LHCN-M2 (cell line): ENCODE results near the gene NPIPA3. TPM values are rescaled to one million over a fixed set of nuclear protein-coding genes. Genes with fewer than 3 reads are reported as not detected.
A peak's percentile ranks its signal among the peaks of the same experiment; 100 is the strongest.
"Not testable (repeated sequence)": the region's sequence is repeated elsewhere in the genome, so short reads cannot be mapped to it uniquely, and the experiment has no call there.

Source experiments
- DNase-seq: peaks from one replicate; pipeline ENCODE4 v3.0.0-alpha.2; 2012; ENCODE audit warnings: low read depth
- polyA plus RNA-seq: library from polyadenylated mRNA; unstranded; fragments of >200 nt; gene quantifications from one replicate; pipeline ENCODE4 v1.2.1, GENCODE V29; 2012; ENCODE audit warnings: missing spikeins
- total RNA-seq: library from RNA; depleted of rRNA; stranded (reverse); fragments of >200 nt; gene quantifications from 2 replicates; pipeline ENCODE4 v1.2.3, GENCODE V29; 2014; rRNA removed

The NPIPA3 gene
- total RNA-seq: 0.29 and 0.58 TPM in 2 replicates
- polyA plus RNA-seq: 0.69 TPM

DNA sequence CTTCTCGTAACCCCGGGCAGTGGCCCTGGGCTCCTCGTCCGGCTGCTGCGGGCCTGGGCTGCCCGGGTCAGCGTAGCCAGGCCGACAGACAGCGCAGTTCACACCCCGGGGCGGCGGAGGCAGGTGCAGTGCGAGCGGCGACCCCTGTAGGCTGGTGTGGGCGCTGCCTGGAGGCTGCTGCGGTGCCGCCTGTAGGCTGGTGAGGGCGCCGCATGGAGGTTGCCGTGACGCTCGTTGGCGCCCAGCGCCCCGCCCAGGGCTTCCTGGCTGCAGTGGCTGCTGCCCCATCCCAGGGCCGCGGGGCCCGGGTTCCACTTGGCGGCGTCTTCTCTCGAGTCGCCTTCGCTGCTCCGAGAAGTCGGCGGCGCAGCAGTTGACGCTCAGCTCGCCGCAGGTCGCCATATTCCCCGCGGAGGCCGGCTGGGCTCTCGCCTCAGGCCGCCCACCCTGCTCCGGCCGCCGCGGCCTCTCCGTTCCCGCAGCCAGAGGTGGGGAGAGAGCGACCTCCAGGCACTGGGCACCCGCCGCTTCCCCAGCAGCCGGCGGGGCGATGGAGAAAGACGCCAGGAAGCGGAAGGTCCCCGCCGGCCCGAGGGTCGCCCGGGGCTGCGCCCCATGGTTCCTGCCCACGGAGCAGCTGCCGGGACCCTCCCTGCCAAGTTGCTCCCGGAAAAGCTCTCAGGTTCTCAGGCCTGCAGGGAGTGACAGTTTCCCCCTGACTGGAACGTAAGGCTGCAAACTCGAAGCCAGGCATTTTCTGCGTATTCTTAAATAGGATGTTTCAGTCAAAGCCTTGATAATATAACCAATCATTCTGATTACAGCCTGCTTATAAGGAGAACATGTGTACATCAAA, at the start of gene NPIPA3:
Gene NPIPA3, plus strand, starts transcription at position 256 of the 856 bp plus-strand sequence. CDS start 5,533 bp downstream, outside the sequence.
- not testable (repeated sequence) for DNase-seq

DNA sequence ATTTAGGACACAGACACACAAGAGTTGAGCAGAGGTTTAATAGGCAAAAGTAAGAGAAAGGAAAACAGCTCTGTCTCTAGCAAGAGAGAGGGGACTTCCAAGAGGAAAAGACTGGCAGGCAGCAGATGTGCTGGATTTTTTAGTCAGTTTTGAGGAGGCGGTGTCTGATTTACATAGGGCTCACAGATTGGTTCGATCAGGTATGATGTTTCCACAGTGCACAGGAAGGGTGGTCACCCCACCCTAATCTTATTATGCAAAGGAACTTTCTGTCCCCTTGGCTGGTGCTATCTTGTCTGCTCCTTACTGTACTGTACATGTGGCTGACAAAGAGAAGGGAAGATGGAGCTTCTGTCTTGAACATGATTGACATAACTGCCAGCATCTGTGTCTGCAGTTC, 45.1 kb upstream of the NPIPA3 start:
- DNase-seq: peak; percentile 72

DNA sequence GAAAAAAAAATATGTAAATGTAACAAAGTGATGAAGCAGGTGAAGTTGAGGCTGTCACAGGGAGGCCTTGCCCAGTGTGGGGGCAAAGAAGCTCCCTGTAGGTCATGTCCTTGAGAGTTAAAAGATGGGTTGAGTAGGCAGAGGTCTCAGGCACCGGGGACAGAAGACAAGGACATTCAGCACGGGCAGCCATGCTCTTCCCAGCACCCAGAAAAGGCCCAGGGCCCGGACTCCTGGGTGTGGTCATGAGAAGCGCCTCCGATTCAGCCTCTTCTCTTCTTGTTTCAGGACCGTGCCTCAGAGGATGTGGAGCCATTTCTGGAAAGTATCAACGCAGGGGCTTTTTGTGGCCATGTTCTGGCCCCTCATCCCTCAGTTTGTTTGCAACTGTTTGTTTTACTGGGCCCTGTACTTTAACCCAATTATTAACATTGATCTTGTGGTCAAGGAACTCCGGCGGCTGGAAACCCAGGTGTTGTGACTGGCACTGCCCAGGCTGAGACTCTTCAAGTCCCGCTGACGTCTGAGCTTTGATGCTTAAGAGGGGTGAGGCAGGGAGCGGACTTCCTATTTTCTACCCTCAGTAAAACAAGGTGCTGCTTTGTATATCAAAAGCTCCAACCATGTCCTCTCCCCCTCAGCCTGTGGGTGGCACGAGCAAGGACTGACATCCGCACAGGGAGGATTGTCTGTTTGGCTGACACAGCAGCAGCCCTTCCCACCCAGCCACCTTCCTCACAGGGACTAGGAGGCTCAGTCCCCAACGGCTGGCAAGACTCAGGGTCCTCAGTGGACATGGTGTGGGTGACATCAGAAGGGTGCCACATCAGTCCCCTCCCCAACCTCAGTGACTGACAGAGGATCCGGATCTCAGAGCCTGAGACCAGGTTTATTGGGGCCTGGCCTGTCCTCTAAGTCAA, 35.6 kb upstream of the NPIPA3 start:
- DNase-seq: no peak

DNA sequence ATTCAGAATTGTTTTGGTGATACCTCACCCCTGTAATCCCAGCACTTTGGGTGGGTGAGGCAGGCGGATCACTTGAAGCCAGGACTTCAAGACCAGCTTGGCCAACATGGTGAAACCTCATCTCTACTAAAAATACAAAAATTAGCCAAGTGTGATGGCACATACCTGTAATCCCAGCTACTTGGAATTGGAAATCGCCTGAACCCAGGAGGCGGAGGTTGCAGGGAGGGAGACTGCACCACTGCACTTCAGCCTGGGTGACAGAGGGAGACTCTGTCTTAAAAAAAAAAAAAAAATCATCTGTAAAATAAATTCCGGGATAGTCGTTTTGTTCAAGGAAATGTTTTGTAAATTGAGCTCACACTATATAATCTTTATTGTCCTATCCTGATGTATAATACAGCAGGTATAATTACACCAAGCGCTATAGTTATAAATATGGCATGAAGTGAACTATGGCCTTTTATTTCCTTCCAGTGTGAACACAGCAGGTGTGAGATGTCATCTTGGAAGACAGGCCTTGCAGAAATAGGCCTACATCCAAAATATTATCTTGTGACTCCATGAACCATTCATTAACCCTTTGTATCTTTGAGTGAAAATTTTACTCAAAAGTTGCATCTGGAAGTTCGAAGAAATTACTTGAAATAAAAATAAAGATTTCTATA, 34.5 kb upstream of the NPIPA3 start:
- no peak for DNase-seq

DNA sequence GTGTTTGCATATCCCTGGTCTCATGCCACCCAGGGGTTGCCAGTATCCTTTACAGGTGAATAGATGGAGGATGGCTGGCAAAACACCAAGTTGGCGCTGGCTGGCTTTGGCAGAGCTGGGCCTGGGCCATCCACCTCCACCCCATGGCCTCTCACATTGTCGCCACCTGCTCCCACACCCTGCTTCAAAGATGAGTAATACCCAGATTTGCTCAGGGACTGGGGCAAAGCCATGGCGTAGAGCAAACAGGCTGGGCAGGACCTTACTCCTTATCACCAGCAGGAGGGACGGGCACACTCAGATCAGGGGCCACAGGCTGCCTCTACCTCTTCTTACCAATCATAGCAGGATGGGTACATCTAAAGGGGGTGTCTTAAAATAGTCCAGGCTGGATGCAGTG, 33.4 kb upstream of the NPIPA3 start:
- DNase-seq: no peak

DNA sequence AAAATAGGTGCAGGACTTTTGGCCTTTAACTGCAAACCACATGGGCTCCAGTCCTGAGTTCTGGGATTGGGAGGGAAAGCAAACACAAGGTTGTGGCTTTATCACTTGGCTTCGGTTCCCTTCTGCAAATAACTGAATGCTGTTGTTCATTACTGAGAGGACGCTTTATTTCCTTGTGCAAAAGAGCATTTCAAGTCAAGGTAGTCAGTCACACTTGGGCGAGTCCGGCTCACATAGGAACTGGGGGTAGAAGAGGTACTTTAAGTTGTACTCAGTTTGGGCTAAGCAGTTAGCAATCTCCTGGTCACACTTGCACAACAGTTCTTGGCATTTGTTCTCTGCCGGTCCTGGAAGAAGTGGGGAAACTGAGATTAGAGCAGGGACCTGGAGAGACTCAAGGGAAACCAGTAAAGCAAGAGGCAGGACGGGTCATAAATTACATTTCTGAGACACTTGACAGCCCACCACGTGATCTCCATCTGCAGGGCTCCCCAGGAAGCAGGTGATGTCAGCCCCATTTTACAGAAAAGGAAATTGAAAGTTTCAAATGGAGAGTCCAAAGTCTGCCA, 30.7 kb upstream of the NPIPA3 start:
- DNase-seq: no peak

DNA sequence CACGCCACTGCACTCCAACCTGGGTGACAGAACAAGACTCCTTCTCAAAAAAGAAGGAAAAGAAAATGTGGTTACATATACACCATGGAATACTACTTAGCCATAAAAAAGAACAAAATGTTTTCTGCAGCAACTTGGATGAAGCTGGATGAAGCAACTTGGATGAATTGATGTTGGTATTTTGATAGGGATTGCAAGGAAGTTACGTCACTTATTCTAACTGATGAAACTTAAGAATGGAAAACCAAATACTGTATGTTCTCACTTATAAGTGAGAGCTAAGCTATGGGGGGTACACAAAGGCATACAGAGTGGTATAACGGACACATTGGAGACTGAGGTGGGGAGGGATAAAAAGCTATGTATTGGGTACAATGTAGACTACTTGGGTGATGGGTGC, 26.6 kb upstream of the NPIPA3 start:
- DNase-seq: no peak

DNA sequence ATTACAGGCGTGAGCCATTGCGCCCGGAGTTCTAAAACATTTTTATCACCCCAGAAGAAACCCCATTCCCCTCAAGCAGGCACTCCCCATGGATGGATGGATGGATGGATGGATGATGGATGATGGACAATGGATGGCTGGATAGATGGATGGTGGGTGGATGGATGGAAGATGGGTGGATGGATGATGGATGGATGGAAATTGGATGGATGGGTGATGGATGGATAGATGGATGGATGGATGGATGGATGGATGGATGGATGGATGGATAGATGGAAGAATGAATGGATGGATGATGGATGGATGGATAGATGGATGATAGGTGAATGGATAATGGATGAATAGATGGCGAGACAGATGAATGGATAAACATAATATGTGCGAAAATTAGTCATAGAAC, 25.6 kb upstream of the NPIPA3 start:
- no peak for DNase-seq

DNA sequence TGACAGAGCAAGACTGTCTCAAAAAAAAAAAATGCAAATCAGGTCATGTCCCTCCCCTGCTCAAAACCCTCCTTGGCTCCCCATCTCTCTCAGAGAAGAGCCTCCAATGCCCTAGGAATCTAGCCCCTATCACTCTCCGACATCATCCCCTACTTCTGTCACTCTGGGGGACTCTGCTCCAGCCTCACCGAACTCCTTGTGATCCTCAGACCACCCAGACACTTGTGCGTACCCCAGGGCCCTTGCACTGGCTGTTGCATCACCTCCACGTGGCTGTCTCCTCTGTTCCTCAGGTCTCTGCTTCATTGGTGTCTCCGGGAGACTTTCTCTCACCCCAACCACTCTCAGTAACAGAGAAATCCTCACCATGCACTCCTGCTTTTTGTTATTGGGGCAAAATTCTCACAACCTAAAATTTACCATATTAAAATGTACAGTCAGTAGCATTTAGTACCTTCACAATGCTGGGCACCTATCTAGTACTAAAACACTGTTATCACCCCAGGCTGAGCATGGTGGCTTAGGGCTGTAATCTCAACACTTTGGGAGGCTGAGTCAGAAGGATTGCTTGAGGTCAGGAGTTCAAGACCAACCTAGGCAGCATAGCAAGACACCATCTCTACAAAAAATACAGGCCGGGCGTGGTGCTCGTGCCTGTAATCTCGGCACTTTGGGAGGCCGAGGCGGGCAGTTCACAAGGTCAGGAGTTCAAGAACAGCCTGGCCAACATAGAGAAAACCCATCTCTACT, 24.3 kb upstream of the NPIPA3 start:
- DNase-seq: no peak

DNA sequence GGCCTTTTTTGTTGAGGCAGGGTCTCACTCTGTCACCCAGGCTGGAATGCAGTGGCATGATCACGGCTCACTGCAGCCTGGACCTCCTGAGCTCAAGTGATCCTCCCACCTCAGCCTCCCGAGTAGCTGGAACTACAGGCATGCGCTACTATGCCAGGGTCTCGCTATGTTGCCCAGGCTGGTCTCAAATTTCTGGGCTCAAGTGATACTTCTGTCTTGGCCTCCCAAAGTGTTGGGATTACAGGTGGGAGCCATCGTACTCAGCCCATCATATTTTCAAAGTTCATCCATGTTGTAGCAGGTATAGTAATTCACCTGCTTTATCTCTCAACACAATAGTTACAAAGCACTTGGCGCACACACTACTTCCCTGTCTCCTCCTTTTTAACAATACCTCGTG, 22.8 kb upstream of the NPIPA3 start:
- DNase-seq: not testable (repeated sequence)

DNA sequence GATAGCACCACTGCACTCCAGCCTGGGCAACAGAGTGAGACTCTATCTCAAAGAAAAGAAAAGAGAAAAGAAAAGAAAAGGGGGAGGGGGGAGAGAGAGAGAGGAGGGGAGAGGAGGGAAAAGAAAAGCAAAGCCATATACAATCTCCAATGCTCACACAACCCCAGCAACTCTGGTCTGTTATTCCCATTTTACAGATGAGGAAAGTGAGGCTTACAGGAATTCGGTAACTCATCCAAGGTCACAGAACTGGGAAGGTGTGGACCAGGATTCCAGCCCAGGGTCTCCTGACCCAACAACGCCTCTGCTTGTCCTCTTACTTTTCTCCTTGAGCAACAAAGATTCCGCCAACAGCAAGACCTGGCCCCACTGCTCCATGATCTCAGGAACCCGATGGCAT, 22.1 kb upstream of the NPIPA3 start:
- no peak for DNase-seq

DNA sequence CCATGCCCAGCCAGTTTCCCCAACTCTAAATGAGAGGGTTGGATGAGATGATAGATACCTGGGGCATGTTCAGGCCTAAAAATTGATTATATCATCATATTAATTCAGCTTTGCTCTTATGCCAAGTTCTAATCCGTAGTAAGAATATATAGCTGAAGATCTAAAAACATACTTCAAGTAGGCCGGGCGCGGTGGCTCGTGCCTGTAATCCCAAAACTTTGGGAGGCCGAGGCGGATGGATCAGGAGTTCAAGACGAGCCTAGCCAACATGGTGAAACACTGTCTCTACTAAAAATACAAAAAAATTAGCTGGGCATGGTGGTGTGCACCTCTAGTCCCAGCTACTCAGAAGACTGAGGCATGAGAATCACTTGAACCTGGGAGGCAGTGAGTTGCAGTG, 21.1 kb upstream of the NPIPA3 start:
- no peak for DNase-seq

DNA sequence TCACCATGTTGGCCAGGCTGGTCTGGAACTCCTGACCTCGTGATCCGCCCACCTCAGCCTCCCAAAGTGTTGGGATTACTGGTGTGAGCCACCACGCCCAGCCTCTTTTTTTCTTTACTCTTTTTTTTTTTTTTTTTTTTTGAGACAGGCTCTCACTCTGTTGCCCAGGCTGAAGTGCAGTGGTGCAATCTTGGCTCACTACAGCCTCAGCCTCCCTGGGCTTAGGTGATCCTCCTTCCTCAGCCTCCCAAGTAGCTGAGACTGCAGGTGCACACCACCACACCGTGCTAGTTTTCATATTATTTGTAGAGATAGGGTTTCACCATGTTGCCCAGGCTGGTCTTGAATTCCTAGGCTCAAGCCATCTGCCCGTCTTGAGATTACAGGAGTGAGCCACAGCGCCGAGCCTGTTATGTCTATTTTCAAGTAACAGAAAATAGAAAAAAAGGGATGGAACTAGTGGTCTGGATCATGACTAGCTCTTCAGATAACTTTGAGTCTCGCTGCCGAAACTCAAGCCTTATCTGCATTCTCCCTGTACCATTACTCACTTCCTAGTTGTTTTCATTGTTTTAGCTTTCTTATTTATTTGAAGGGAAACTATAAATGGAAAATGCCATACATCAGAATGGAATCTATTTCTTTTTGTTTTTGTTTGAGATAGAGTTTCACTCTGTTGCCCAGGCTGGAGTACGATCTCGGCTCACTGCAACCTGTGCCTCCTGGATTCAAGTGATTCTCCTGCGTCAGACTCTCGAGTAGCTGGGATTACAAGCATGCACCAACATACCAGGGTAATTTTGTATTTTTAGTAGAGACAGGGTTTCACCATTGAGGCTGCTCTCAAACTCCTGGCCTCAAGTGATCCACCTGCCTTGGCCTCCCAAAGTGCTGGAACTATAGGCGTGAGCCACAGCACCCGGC, 17.1 kb upstream of the NPIPA3 start:
- DNase-seq: peak; percentile 12

DNA sequence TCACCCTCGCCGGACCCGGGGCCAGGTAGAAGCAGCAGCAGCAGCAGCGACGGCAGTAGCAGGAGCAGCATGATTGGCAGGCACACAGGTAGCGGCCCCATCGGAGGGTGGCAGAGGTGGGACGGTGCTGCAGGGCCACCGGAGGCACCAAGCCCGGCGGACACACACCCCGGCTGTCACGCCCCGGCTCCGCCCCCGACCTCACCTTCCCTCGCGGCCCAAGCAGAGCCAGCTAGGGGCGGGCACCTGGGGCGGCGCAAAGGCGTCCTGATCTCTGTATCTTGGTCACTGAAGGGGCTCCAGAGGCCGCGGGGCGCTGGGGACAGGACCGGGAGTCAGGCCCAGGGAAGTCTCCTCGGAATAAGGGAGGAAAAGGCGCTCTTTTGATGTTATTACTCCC, 9.1 kb upstream of the NPIPA3 start, which contains the start of gene PLA2G10:
Gene PLA2G10, minus strand, starts transcription at position 180 of the 400 bp plus-strand sequence. Its CDS starts 79 bp downstream, at position 101.
- not testable (repeated sequence) for DNase-seq

DNA sequence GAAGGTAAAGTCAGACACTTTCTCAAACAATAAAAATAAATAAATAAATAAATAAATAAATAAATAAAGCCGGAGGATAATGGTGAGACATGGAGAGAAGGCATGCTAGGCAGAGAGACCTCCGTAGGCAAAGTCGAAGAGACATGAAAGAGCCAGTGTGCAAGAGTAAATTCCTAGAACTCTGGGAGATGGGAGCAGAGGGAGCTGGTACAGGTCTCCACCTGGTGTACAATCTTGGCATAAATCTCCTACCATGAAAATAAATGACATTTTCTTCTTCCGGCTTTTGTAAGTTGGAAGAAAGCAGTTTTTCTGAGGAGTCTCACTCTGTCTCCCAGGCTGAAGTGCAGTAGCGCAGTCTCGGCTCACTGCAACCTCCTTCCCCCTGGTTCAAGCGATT, 1.4 kb upstream of the NPIPA3 start:
- not testable (repeated sequence) for DNase-seq

DNA sequence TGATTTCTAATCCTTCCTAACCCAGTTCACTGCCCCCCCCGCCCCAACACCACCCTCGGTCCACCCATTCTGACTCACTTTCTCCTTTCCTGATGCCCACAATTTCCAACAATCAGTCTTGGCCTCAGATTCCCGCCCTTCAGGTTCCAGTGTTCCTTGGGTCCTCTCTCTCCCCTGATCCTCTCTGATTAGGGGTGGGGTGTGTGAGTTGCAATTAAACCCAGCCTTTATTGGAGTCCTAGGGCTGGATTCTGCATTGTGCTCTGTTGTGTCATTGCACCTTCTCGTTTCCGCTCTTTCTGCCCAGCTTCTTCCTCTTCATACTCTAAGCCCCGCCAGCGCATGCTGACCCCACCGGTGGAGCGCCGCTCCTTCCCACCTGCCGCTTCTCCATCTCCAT, 539 bp upstream of the NPIPA3 start:
- DNase-seq: not testable (repeated sequence)

DNA sequence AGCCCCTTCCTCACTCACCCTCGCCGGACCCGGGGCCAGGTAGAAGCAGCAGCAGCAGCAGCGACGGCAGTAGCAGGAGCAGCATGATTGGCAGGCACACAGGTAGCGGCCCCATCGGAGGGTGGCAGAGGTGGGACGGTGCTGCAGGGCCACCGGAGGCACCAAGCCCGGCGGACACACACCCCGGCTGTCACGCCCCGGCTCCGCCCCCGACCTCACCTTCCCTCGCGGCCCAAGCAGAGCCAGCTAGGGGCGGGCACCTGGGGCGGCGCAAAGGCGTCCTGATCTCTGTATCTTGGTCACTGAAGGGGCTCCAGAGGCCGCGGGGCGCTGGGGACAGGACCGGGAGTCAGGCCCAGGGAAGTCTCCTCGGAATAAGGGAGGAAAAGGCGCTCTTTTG, 30.0 kb downstream of the NPIPA3 start:
- DNase-seq: not testable (repeated sequence)

DNA sequence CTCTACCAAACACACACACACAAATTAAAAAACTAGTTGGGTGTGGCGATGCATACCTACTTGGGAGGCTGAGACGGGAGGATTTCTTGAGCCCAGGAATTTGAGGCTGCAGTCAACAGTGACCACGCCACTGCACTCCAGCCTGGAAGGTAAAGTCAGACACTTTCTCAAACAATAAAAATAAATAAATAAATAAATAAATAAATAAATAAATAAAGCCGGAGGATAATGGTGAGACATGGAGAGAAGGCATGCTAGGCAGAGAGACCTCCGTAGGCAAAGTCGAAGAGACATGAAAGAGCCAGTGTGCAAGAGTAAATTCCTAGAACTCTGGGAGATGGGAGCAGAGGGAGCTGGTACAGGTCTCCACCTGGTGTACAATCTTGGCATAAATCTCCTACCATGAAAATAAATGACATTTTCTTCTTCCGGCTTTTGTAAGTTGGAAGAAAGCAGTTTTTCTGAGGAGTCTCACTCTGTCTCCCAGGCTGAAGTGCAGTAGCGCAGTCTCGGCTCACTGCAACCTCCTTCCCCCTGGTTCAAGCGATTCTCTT, 37.7 kb downstream of the NPIPA3 start:
- DNase-seq: not testable (repeated sequence)

DNA sequence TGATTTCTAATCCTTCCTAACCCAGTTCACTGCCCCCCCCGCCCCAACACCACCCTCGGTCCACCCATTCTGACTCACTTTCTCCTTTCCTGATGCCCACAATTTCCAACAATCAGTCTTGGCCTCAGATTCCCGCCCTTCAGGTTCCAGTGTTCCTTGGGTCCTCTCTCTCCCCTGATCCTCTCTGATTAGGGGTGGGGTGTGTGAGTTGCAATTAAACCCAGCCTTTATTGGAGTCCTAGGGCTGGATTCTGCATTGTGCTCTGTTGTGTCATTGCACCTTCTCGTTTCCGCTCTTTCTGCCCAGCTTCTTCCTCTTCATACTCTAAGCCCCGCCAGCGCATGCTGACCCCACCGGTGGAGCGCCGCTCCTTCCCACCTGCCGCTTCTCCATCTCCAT, 38.6 kb downstream of the NPIPA3 start:
- DNase-seq: not testable (repeated sequence)
